DMS114 treated with DMSO at 0.1 percent for 48 hours (cell line): ENCODE data around the gene PSMG1.
A peak's percentile ranks its signal among the peaks of the same experiment; 100 is the strongest.
"Not testable (repeated sequence)": the region's sequence is repeated elsewhere in the genome, so short reads cannot be mapped to it uniquely, and the experiment has no call there.

ENCODE experiments used
- DNase-seq: peaks from one replicate; lab custom pipeline; 2025; ENCODE audit not compliant: unreplicated experiment; lab: John Stamatoyannopoulos, UW

PSMG1 gene

DNA sequence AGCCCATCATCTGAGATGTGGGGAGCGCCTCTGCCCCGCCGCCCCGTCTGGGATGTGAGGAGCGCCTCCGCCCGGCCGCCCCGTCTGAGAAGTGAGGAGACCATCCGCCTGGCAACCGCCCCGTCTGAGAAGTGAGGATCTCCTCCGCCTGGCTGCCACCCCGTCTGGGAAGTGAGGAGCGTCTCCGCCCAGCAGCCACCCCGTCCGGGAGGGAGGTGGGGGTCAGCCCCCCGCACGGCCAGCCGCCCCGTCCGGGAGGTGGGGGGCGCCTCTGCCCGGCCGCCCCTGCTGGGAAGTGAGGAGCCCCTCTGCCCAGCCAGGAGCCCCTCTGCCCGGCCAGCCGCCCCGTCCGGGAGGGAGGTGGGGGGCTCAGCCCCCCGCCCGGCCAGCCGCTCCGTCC lies 26.0 kb downstream of the PSMG1 start:
- not testable (repeated sequence) for DNase-seq

GRCh38 chr21:39156024-39156423 lies 27.2 kb downstream of the PSMG1 start:
- DNase-seq: no peak

- DNase-seq: no peak
These were observed 27.7 kb downstream of the PSMG1 start for GRCh38 chr21:39155578-39155977.

DNA sequence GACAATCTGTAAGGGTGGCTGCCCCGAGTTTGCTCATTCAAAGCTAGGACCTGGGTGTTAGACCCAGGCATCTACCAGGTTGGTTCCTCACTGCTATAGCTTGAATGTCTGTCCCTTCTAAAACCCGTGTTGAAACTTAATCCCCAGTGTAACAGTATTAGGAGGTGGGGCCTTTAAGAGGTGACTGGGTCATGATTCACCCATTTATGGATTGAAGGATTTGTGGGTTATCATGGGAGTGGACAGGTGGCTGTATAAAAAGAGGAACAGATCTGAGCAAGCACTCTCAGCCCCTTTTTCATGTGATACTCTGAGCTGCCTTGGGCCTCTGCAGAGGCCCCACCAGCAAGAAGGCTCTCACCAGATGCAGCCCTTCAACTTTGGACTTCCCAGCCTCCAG lies 29.4 kb downstream of the PSMG1 start:
- DNase-seq: no peak

- no peak for DNase-seq
These were observed 29.9 kb downstream of the PSMG1 start for GRCh38 chr21:39153373-39153772.

DNA sequence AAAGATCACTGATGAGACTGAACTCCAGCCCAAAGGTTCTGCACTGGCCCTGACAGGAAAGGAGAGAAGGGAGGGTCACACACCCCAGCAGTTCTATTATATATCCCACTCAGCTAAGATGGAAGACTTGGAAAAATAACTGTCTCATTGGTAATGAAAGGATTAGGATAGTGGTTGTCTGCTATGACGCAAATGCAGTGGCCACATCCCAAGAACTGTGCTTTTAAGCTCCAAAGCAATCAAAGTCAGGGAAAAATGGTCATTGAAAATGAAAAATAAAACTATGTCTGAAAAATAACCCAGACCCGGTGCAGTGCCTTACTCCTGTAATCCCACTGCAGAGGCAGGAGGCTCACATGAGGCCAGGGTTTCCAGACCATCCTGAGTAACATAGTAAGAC lies 31.0 kb downstream of the PSMG1 start:
- no peak for DNase-seq

- DNase-seq: no peak
These were observed 32.4 kb downstream of the PSMG1 start for GRCh38 chr21:39150877-39151276.

- no peak for DNase-seq
These were observed 32.9 kb downstream of the PSMG1 start for GRCh38 chr21:39150316-39150715.

DNA sequence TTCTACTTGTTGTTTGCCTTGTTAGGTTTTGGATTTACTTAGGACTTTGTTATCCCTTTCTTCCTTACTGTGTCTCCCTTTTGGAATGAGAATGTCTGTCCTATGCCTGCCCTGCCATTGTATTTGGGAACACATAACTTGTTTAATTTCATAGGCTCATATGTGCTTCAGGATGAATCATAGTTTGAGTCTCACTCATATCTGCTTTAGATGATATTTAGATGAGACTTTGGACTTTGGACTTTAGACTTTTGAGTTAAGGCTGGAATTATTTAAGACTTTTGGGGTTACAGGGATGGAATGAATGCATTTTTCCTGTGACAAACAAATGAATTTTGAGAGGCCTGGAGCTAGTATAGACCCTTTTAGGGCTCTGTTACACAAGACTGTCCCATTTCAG lies 33.4 kb downstream of the PSMG1 start:
- no peak for DNase-seq

GRCh38 chr21:39148975-39149374 lies 34.3 kb downstream of the PSMG1 start:
- DNase-seq: no peak

DNA sequence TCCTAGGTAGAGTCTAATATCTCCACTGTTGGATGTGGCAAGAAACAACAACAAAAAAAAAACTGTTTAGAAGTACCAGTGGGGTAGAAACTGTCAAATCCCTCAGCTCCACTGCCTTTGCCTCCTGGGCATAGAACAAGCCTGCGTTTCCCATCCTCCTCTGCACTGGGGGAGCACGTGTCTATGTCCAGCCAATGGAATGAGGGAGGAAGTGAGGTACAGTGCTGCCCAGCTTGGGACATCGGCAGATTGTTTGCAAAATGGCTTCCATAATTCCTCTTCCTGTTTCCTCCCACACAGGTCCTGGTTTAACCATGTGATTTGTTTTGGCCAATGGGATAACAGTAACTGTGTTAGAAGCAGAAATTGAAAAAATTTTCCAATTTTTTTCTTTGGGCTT lies 39.1 kb downstream of the PSMG1 start:
- DNase-seq: no peak

GRCh38 chr21:39142972-39143371 lies 40.3 kb downstream of the PSMG1 start:
- no peak for DNase-seq

- DNase-seq: no peak
These were observed 41.7 kb downstream of the PSMG1 start for GRCh38 chr21:39141502-39141901.

DNA sequence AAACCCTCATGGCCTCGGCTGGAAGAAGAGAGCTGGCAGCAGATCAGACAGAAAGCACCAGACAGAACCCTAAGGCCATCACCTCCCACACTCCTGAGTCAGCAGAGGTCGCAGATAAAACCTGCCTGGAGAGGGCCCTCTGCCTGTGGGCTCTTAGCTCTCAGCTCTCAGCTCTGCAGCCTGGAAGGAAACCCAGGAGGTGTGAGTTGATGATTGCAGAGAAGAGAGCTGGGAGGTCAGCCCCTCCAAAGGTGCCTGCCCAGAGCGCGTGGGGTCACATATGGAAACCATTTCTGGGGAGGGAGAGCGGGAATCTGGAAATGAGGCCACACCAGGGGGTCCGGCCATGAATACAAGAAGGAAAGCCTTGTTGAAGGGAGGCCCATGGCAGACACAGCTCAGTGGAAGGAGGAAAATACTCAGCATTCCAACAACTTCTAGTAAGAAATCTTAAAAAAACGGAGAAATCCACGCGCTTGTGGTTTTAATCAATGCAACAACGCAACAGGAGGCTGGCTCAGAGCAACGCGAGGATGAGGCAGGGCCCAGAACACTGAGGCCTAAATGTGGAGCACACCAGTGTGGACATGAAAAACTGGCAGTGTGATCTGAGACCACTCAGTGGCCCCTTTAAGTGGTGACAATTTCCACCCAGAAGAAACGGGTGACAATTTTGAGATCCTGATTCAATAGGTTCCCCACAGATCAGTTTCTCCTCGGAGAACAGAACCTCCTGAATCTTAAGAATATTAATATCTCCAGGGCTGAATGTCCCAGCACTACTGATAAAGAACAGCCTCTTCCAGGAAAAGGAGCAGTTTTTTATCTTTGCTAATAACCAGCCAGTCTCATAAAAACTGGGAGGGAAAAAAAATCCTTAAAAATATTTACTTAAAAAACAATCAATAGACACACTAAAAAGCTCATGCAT lies 45.7 kb downstream of the PSMG1 start:
- DNase-seq: no peak

GRCh38 chr21:39136711-39137110 lies 46.5 kb downstream of the PSMG1 start:
- no peak for DNase-seq

DNA sequence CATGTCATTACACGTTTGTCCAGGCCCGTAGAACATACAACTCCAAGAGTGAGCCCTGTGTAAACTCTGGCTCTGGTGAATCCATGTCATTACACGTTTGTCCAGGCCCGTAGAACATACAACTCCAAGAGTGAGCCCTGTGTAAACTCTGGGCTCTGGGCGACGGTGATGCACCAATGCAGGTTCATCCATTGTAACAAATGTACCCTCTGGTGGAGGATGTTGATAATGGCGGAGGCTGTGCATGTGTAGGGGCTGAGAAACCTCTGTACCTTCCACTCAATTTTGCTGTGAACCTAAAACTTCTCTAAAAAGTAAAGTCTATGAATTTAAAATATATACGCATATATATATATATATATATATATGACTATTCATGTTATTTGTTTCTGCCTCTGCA lies 47.1 kb downstream of the PSMG1 start:
- not testable (repeated sequence) for DNase-seq

DNA sequence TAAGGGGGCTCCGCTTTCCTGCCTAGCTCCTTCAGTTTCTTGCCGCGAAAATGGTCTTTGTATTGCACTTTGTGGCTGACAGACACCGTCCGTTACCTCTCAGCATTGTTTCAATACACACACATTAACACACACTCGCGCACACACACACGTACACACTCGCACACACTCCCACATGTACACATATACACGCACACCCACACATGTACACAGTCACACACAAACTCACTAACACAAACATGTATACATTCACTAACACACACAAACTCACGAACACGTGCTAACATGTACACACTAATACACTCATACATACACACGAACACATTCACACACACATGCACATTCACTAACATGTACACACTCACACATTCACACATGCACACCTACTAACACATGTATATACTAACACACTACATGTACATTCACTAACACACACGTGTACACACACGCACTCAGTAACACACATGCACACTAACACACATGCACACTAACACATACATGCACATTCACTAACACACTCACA lies 48.9 kb downstream of the PSMG1 start:
- no peak for DNase-seq

DNA sequence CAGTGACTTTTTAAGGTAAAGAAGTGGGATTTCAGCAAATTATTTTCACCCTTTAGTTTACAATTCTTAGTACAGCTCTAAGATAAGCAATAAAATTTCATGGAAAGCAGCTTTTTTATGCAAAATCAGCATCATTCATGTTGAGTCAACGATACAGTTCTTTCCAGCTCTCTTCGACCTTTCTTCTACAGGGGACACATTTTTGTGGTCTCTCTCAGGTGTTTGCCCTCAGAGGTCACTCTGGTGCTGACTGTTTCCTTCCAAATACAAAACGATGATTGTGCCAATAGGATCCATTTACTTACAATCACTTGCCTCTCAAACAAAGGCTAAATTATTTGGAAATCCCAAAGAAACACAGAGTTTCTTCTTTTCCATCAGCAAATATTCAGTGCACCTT lies 51.0 kb downstream of the PSMG1 start:
- DNase-seq: no peak

- DNase-seq: no peak
These were observed 51.5 kb downstream of the PSMG1 start for GRCh38 chr21:39131791-39132190.

DNA sequence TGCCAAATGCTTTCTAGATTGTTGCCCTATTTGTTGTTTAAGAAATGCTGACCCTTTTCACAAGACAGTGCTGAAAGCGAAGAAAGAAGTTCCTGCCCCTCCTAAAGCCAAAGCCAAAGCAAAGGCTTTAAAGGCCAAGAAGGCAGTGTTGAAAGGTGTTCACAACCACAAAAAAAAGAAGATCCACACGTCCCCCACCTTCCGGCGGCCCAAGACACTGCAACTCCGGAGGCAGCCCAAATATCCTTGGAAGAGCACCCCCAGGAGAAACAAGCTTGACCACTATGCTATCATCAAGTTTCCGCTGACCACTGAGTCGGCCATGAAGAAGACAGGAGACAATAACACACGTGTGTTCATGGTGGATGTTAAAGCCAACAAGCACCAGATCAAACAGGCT lies 55.7 kb downstream of the PSMG1 start:
- no peak for DNase-seq

- DNase-seq: no peak
These were observed 56.8 kb downstream of the PSMG1 start for GRCh38 chr21:39126486-39126806.

DNA sequence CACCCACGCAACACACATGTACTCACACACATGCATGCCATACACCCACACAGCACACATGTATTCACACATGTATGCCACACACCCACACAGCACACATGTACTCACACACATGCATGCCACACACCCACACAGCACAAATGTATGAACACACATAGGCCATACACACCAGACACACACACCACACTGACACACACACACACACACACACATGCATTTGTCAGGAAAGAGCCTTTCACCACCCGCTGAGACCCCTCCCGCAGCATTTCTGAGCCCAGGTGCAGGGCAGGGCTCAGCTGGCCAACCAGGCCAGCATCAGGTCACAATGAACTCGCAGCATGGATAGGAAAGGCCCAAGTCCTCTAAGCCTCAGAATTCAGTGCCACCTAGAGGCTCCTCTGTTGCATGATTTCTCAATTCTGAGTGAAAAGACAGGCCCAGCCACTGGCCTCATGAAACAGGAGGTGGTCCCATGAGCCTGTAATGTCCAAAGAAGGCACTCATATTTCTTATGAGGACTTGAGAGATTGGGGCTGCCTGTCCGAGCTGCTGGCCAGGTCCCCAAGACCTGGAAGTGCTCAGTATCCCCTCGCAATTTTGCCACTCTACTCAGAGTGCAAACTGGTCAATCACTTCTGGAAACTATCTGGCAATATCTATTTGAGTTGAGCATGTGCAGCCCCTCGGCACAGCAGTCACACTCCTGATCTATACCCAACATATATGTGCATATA lies 57.3 kb downstream of the PSMG1 start:
- DNase-seq: peak; percentile 17
